PC-3 (cell line): ENCODE data around the gene UBE2U.

ENCODE experiments used
- EZH2phosphoT487 ChIP-seq: fragments of 300-600 bp; sonication (generic); IDR thresholded peaks from 2 replicates; pipeline ENCODE4 v1.6.1; 2018; ENCODE audit warnings: mild to moderate bottlenecking, antibody characterized with exemption, low read length, borderline replicate concordance
- TF ChIP-seq, protein P1 (sequence below): fragments of 300-600 bp; sonication (generic); conservative IDR thresholded peaks from 2 replicates; pipeline ENCODE4 v1.5.1; 2017; ENCODE audit warnings: antibody characterized with exemption, low read depth, mild to moderate bottlenecking, low read length

DNA sequence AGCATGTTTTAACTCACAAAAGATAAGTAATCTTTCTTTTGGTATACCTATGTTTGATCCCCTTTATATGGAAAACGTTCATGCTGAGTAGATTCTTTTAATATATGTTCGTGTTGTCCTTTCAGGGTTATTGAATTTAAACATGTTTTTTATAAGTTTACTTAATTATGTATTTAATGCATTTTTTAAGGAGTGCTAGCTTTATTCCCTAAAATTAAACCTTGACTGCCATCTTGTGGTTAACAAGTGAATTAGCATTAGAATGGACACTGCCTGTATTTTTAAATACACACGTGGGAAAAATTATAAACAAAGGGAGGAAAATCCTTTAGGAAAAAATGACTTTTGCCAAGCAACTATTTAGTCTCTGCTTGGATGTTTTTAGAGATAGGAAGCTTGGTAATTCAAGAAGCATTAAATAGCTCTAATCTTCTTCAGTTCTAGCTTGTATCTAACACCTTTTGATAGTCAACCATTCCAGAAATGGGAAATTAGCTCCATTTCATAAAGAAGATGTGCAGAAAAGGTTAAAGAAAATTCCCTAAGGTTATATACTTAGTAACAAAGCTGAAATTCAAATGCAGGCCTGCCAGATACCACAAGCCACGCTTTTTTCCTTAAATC is 43.0 kb downstream of the UBE2U start:
- no peak for TF ChIP-seq EZH2phosphoT487
- TF ChIP-seq, protein P1, sequence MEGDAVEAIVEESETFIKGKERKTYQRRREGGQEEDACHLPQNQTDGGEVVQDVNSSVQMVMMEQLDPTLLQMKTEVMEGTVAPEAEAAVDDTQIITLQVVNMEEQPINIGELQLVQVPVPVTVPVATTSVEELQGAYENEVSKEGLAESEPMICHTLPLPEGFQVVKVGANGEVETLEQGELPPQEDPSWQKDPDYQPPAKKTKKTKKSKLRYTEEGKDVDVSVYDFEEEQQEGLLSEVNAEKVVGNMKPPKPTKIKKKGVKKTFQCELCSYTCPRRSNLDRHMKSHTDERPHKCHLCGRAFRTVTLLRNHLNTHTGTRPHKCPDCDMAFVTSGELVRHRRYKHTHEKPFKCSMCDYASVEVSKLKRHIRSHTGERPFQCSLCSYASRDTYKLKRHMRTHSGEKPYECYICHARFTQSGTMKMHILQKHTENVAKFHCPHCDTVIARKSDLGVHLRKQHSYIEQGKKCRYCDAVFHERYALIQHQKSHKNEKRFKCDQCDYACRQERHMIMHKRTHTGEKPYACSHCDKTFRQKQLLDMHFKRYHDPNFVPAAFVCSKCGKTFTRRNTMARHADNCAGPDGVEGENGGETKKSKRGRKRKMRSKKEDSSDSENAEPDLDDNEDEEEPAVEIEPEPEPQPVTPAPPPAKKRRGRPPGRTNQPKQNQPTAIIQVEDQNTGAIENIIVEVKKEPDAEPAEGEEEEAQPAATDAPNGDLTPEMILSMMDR = peak; percentile 89
